Esophagus (tissue), 2 donors: ENCODE data around the gene MID1. TPM values are rescaled to one million over a fixed set of nuclear protein-coding genes. Genes with fewer than 3 reads are reported as not detected.

Source experiments
- H3K27ac ChIP-seq, 2 donors: one replicate each; pipeline ENCODE4 v1.5.1; 2013; ENCODE audit warnings: low read depth in 2 of 2, mild to moderate bottlenecking in 2 of 2, inconsistent platforms in 1 of 2, low read length in 1 of 2, moderate library complexity in 1 of 2
- H3K27me3 ChIP-seq, 2 donors: one replicate each; pipeline ENCODE4 v1.6.1; 2013; ENCODE audit warnings: low read length in 2 of 2, control low read depth in 1 of 2, mild to moderate bottlenecking in 1 of 2; ENCODE audit not compliant: insufficient read depth in 2 of 2, control insufficient read depth in 1 of 2
- H3K36me3 ChIP-seq, 2 donors: one replicate each; pipeline ENCODE4 v1.6.1; 2013; ENCODE audit warnings: low read length in 1 of 2; ENCODE audit not compliant: control insufficient read depth in 2 of 2, insufficient read depth in 2 of 2
- H3K4me1 ChIP-seq, 2 donors: one replicate each; pipeline ENCODE4 v1.6.1; 2013; ENCODE audit warnings: low read length in 1 of 2; ENCODE audit not compliant: control insufficient read depth in 2 of 2, insufficient read depth in 2 of 2
- H3K4me3 ChIP-seq, 2 donors: one replicate each; pipeline ENCODE4 v1.5.1; 2013; ENCODE audit warnings: low read length in 2 of 2, mild to moderate bottlenecking in 2 of 2, low read depth in 1 of 2, moderate library complexity in 1 of 2
- H3K9me3 ChIP-seq, 2 donors: one replicate each; pipeline ENCODE4 v1.6.1; 2013; ENCODE audit warnings: mild to moderate bottlenecking in 2 of 2, low read depth in 1 of 2, low read length in 1 of 2, moderate library complexity in 1 of 2; ENCODE audit not compliant: control insufficient read depth in 2 of 2, insufficient read depth in 1 of 2
- WGBS, 2 donors: extraction: QIAGEN DNeasy Blood & Tissue Kit; methylation state at CpG; one replicate each; pipeline ENCODE4 v1.1.7; 2013; 5-methylcytosine and 5-hydroxymethylcytosine counted together
- polyA plus RNA-seq, 2 donors: library from polyadenylated mRNA; stranded (reverse); fragments of 200-250 nt; gene quantifications; one replicate each; pipeline ENCODE4 v1.2.3, GENCODE V29; 2013
- donor health status: healthy with polysubstance abuse.
- donor health status: Bipolar disorder and iron deficiency.

Gene MID1
- polyA plus RNA-seq, 2 donors = 4.6 to 4.7 TPM

GRCh38 chrX:10512258-10512657 is 108.1 kb downstream of the MID1 start:
- no peaks in the 10 kb centered on the region for H3K4me1 ChIP-seq
- no peak overlapping the region for H3K4me3 ChIP-seq
- H3K9me3 ChIP-seq = no peaks in the 10 kb centered on the region
- 14 to 25% methylated on average over 1 of the region's 1 CpG for WGBS, 2 donors
- H3K27ac ChIP-seq = no peak overlapping the region
- H3K36me3 ChIP-seq = no peaks in the 10 kb centered on the region
- no peaks in the 10 kb centered on the region for H3K27me3 ChIP-seq

GRCh38 chrX:10509397-10509796 is 111.0 kb downstream of the MID1 start:
- no peak overlapping the region for H3K27ac ChIP-seq
- WGBS, 2 donors = 73 to 94% methylated on average over 3 of the region's 3 CpGs

GRCh38 chrX:10508891-10509290 is 111.5 kb downstream of the MID1 start:
- Histone ChIP-seq H3K4me3 (no peak overlapping the region), H3K27me3 (no peaks in the 10 kb centered on the region), H3K27ac (no peak overlapping the region), H3K4me1 (no peaks in the 10 kb centered on the region), H3K9me3 (no peaks in the 10 kb centered on the region), H3K36me3 (no peaks in the 10 kb centered on the region)

More at GRCh38 chrX:10509397-10509796, 111.0 kb downstream of the MID1 start:
- H3K9me3 ChIP-seq = no peaks in the 10 kb centered on the region
- no peaks in the 10 kb centered on the region for H3K36me3 ChIP-seq
- H3K4me1 ChIP-seq = no peaks in the 10 kb centered on the region
- H3K27me3 ChIP-seq = no peaks in the 10 kb centered on the region
- H3K4me3 ChIP-seq = no peak overlapping the region

- Histone ChIP-seq H3K27ac (no peak overlapping the region), H3K4me3 (no peak overlapping the region), H3K27me3 (no peaks in the 10 kb centered on the region), H3K9me3 (no peaks in the 10 kb centered on the region), H3K4me1 (no peaks in the 10 kb centered on the region), H3K36me3 (no peaks in the 10 kb centered on the region)
- 74 to 87% methylated on average over 2 of the region's 2 CpGs for WGBS, 2 donors
Measured at GRCh38 chrX:10507876-10508275, 112.5 kb downstream of the MID1 start.

- no peaks in the 10 kb centered on the region for H3K36me3 ChIP-seq
- H3K27me3 ChIP-seq = no peaks in the 10 kb centered on the region
- H3K4me3 ChIP-seq = no peak overlapping the region
- no peak overlapping the region for H3K27ac ChIP-seq
- H3K4me1 ChIP-seq = no peaks in the 10 kb centered on the region
- no peaks in the 10 kb centered on the region for H3K9me3 ChIP-seq
- WGBS, 2 donors = 39 to 44% methylated on average over 3 of the region's 3 CpGs
Measured at GRCh38 chrX:10507181-10507580, 113.2 kb downstream of the MID1 start.

- Histone ChIP-seq H3K4me3 (no peak overlapping the region), H3K27ac (no peak overlapping the region), H3K9me3 (no peaks in the 10 kb centered on the region), H3K36me3 (no peaks in the 10 kb centered on the region), H3K27me3 (no peaks in the 10 kb centered on the region), H3K4me1 (no peaks in the 10 kb centered on the region)
- 69 to 76% methylated on average over 4 of the region's 4 CpGs for WGBS, 2 donors
Measured at GRCh38 chrX:10506781-10507180, 113.6 kb downstream of the MID1 start.

- WGBS, 2 donors = 78 to 89% methylated on average over 4 of the region's 4 CpGs
- no peak overlapping the region for H3K4me3 ChIP-seq
- H3K9me3 ChIP-seq = no peaks in the 10 kb centered on the region
- H3K27ac ChIP-seq = no peak overlapping the region
- no peaks in the 10 kb centered on the region for H3K4me1 ChIP-seq
- no peaks in the 10 kb centered on the region for H3K36me3 ChIP-seq
- no peaks in the 10 kb centered on the region for H3K27me3 ChIP-seq
Measured at GRCh38 chrX:10505726-10506125, 114.7 kb downstream of the MID1 start.

- Histone ChIP-seq H3K27ac (no peak overlapping the region), H3K27me3 (no peaks in the 10 kb centered on the region), H3K4me1 (no peaks in the 10 kb centered on the region), H3K4me3 (no peak overlapping the region), H3K36me3 (no peaks in the 10 kb centered on the region), H3K9me3 (no peaks in the 10 kb centered on the region)
- 78 to 79% methylated on average over 2 of the region's 2 CpGs for WGBS, 2 donors
Measured at GRCh38 chrX:10502961-10503360, 117.4 kb downstream of the MID1 start.

GRCh38 chrX:10501611-10502010 is 118.8 kb downstream of the MID1 start:
- Histone ChIP-seq H3K36me3 (no peaks in the 10 kb centered on the region), H3K4me1 (no peaks in the 10 kb centered on the region), H3K27ac (no peak overlapping the region), H3K4me3 (no peak overlapping the region), H3K9me3 (no peaks in the 10 kb centered on the region), H3K27me3 (no peaks in the 10 kb centered on the region)
- WGBS, 2 donors = 71 to 72% methylated on average over 6 of the region's 6 CpGs

GRCh38 chrX:10496345-10496965 is 123.9 kb downstream of the MID1 start:
- Histone ChIP-seq H3K4me1 (no peaks in the 10 kb centered on the region), H3K4me3 (no peak overlapping the region), H3K27ac (no peak overlapping the region), H3K27me3 (no peaks in the 10 kb centered on the region), H3K9me3 (no peaks in the 10 kb centered on the region), H3K36me3 (no peaks in the 10 kb centered on the region)
